GM12878 (cell line): ENCODE measurements around the gene ZNF264. TPM values are rescaled to one million over a fixed set of nuclear protein-coding genes. Genes with fewer than 3 reads are reported as not detected.

Experiments used
- E4F1 ChIP-seq: fragments of 450-650 bp; IDR thresholded peaks from 2 replicates; pipeline ENCODE4 v1.6.1; 2018; ENCODE audit warnings: borderline replicate concordance, mild to moderate bottlenecking; ENCODE audit not compliant: partially characterized antibody
- EGR1 ChIP-seq, 2 experiments: IDR thresholded peaks; 1 replicate in 1 of 2; 2 replicates in 1 of 2; pipeline ENCODE4 v1.6.1; 2011 to 2012; ENCODE audit warnings: low read depth in 2 of 2, low read length in 2 of 2, borderline replicate concordance in 1 of 2, mild to moderate bottlenecking in 1 of 2, moderate library complexity in 1 of 2
- IKZF1 ChIP-seq: fragments of 450-650 bp; conservative IDR thresholded peaks from 2 replicates; pipeline ENCODE4 v1.6.1; 2017; ENCODE audit warnings: antibody characterized with exemption, mild to moderate bottlenecking
- IRF3 ChIP-seq: fragments of 450-650 bp; IDR thresholded peaks from 2 replicates; pipeline ENCODE4 v1.6.1; 2014; ENCODE audit warnings: mild to moderate bottlenecking
- NR2C1 ChIP-seq: fragments of 450-650 bp; IDR thresholded peaks from 2 replicates; pipeline ENCODE4 v1.6.1; 2017; ENCODE audit warnings: antibody characterized with exemption, mild to moderate bottlenecking, moderate library complexity
- PKNOX1 ChIP-seq: fragments of 450-650 bp; IDR thresholded peaks from 2 replicates; pipeline ENCODE4 v1.6.1; 2016; ENCODE audit warnings: mild to moderate bottlenecking
- RELB ChIP-seq: fragments of 450-650 bp; IDR thresholded peaks from 2 replicates; pipeline ENCODE4 v1.6.1; 2017; ENCODE audit warnings: low read depth, mild to moderate bottlenecking, moderate library complexity
- RUNX3 ChIP-seq: IDR thresholded peaks from 2 replicates; pipeline ENCODE4 v1.6.1; 2012; ENCODE audit warnings: low read length, inconsistent platforms
- STAT1 ChIP-seq: fragments of 450-650 bp; conservative IDR thresholded peaks from 2 replicates; pipeline ENCODE4 v1.6.1; 2014; ENCODE audit warnings: antibody characterized with exemption, mild to moderate bottlenecking
- TAF1 ChIP-seq: IDR thresholded peaks from 2 replicates; pipeline ENCODE4 v1.6.1; 2011; ENCODE audit warnings: mild to moderate bottlenecking, low read depth, low read length, borderline replicate concordance
- ZBTB40 ChIP-seq: fragments of 450-650 bp; IDR thresholded peaks from 2 replicates; pipeline ENCODE4 v1.6.1; 2016; ENCODE audit warnings: mild to moderate bottlenecking, moderate library complexity, borderline replicate concordance
- ZNF687 ChIP-seq: fragments of 450-650 bp; IDR thresholded peaks from 2 replicates; pipeline ENCODE4 v1.6.1; 2017; ENCODE audit warnings: mild to moderate bottlenecking, moderate library complexity
- polyA plus RNA-seq, 11 experiments: library from polyadenylated mRNA; depleted of rRNA in 4 of 11; unstranded in 6 of 11; stranded (reverse) in 5 of 11; fragments of >200 nt; fragmentation: Nextera tagmentation in 4 of 11; fragmentation: Illumina TruSeq in 1 of 11; extraction: Ambion mirVana in 4 of 11; extraction: Trizol in 1 of 11; gene quantifications; 1 replicate in 1 of 11; 2 replicates in 10 of 11; pipeline versions ENCODE4 v1.2.1 to v1.2.3, GENCODE V29; 2011 to 2016; ENCODE audit warnings: inconsistent platforms in 2 of 11, missing spikeins in 2 of 11, low read depth in 1 of 11
- total RNA-seq, 4 experiments: library from RNA; depleted of rRNA in 3 of 4; stranded (reverse); fragments of >200 nt in 3 of 4; fragmentation: Illumina TruSeq in 1 of 4; extraction: Trizol in 1 of 4; gene quantifications; 2 replicates each; pipeline versions ENCODE4 v1.2.1 to v1.2.3, GENCODE V29; 2013 to 2021

The ZNF264 gene
- total and polyA plus RNA-seq, 10 of the 15 experiments (the other 5 are each of a cell fraction or from before 2014, with no cell fraction given), result 0.76 to 22.9 (median 9.4) TPM

GRCh38 chr19:57191141-57192076 lies at the start of gene ZNF264 (continued):
- no peak for TF ChIP-seq IRF3
- peak; percentile 56 to 71; a peak in 1 of 3 replicates for TF ChIP-seq EGR1 (IDR thresholded peaks at IDR 0.05; ENCODE audit: borderline replicate concordance in 1 of 2, low read depth in 2 of 2, low read length in 2 of 2)
- TF ChIP-seq PKNOX1, result peak; percentile 63
- peak; percentile 87 for TF ChIP-seq ZBTB40
- TF ChIP-seq RELB, result peak; percentile 47
- TF ChIP-seq RUNX3, result no peak; the same call in 1 of the 2 replicates
- no peak for TF ChIP-seq STAT1
- peak; percentile 58 for TF ChIP-seq NR2C1
- TF ChIP-seq IKZF1, result peak; percentile 87
- TF ChIP-seq ZNF687, result peak; percentile 76
- peak; percentile 83 for TF ChIP-seq TAF1
- TF ChIP-seq E4F1, result peak; percentile 56
